HEK293 (cell line): ENCODE results near the gene UBTD1.

Source experiments
- CTCF ChIA-PET: fragments of 350-600 bp; formaldehyde crosslinking; extraction: SDS; loops from one replicate; lab custom pipeline; 2021; ENCODE audit warnings: antibody characterized with exemption; lab: Yijun Ruan, JAX
- POLR2A ChIA-PET: fragments of 300-600 bp; formaldehyde crosslinking; extraction: SDS; loops from one replicate; lab custom pipeline; 2020; ENCODE audit warnings: antibody characterized with exemption, inconsistent platforms; lab: Yijun Ruan, JAX
- H3K27ac ChIP-seq: fragments of 200-500 bp; sonication (Bioruptor generic); 2 replicates; pipeline ENCODE4 v1.5.1; 2014; ENCODE audit warnings: low read depth, low read length, control low read depth, inconsistent platforms; ENCODE audit errors: extremely low read depth
- H3K36me3 ChIP-seq, 2 experiments: fragments of 200-500 bp in 1 of 2; sonication (Bioruptor generic) in 1 of 2; 1 replicate in 1 of 2; 2 replicates in 1 of 2; pipeline ENCODE4 v1.5.1; 2014 to 2017; ENCODE audit warnings: inconsistent platforms in 2 of 2, low read length in 2 of 2; ENCODE audit not compliant: control insufficient read depth in 2 of 2, insufficient read depth in 1 of 2
- H3K4me1 ChIP-seq: fragments of 200-500 bp; sonication (Bioruptor generic); 2 replicates; pipeline ENCODE4 v1.5.1; 2014; ENCODE audit warnings: mild to moderate bottlenecking, low read length, inconsistent platforms; ENCODE audit not compliant: control insufficient read depth, insufficient read depth
- H3K4me3 ChIP-seq: 2 replicates; pipeline ENCODE4 v1.5.1; 2011; ENCODE audit warnings: low read depth, mild to moderate bottlenecking, control low read depth, low read length, moderate library complexity
- H3K9me3 ChIP-seq: fragments of 200-500 bp; sonication (Bioruptor generic); 2 replicates; pipeline ENCODE4 v1.5.1; 2014; ENCODE audit warnings: low read depth, low read length, inconsistent platforms; ENCODE audit not compliant: control insufficient read depth, insufficient read depth
- KLF8 ChIP-seq: fragments of 450-650 bp; formaldehyde crosslinking; IDR thresholded peaks from 2 replicates; pipeline ENCODE4 v1.5.1; 2016; ENCODE audit warnings: missing biosample characterization, missing genetic modification characterization
- PRDM1 ChIP-seq: fragments of 450-650 bp; formaldehyde crosslinking; IDR thresholded peaks from 2 replicates; pipeline ENCODE4; 2016; ENCODE audit warnings: missing biosample characterization, missing genetic modification characterization
- ZBTB17 ChIP-seq: fragments of 450-650 bp; formaldehyde crosslinking; IDR thresholded peaks from 2 replicates; pipeline ENCODE4 v1.5.1; 2016; ENCODE audit warnings: missing biosample characterization, missing genetic modification characterization
- ZBTB21 ChIP-seq: fragments of 450-650 bp; formaldehyde crosslinking; IDR thresholded peaks from 2 replicates; pipeline ENCODE4 v1.5.1; 2017; ENCODE audit warnings: missing biosample characterization, missing genetic modification characterization
- ZBTB26 ChIP-seq: fragments of 450-650 bp; formaldehyde crosslinking; optimal IDR thresholded peaks from 2 replicates; pipeline ENCODE3; 2016; ENCODE audit warnings: missing biosample characterization, mild to moderate bottlenecking, missing genetic modification characterization
- ZBTB8A ChIP-seq: fragments of 450-650 bp; formaldehyde crosslinking; IDR thresholded peaks from 2 replicates; pipeline ENCODE4 v1.5.1; 2016; ENCODE audit warnings: missing biosample characterization, missing genetic modification characterization
- ZFP41 ChIP-seq: fragments of 450-650 bp; formaldehyde crosslinking; IDR thresholded peaks from 2 replicates; pipeline ENCODE4 v1.5.1; 2016; ENCODE audit warnings: missing biosample characterization, missing genetic modification characterization, borderline replicate concordance
- ZNF114 ChIP-seq: fragments of 450-650 bp; formaldehyde crosslinking; IDR thresholded peaks from 2 replicates; pipeline ENCODE4 v1.5.0; 2017; ENCODE audit warnings: missing biosample characterization, missing genetic modification characterization
- ZNF157 ChIP-seq: fragments of 450-650 bp; formaldehyde crosslinking; IDR thresholded peaks from 2 replicates; pipeline ENCODE4 v1.5.1; 2016; ENCODE audit warnings: missing biosample characterization, missing genetic modification characterization
- ZNF223 ChIP-seq: fragments of 450-650 bp; formaldehyde crosslinking; IDR thresholded peaks from 2 replicates; pipeline ENCODE4 v1.5.1; 2016; ENCODE audit warnings: missing biosample characterization, missing genetic modification characterization
- ZNF292 ChIP-seq: fragments of 450-650 bp; formaldehyde crosslinking; IDR thresholded peaks from 2 replicates; pipeline ENCODE4 v1.5.1; 2016; ENCODE audit warnings: low read depth, missing biosample characterization, missing genetic modification characterization, borderline replicate concordance
- ZNF391 ChIP-seq: fragments of 450-650 bp; formaldehyde crosslinking; IDR thresholded peaks from 2 replicates; pipeline ENCODE4 v1.5.1; 2016; ENCODE audit warnings: low read depth, missing biosample characterization, missing genetic modification characterization, borderline replicate concordance
- ZNF394 ChIP-seq: fragments of 450-650 bp; formaldehyde crosslinking; IDR thresholded peaks from 2 replicates; pipeline ENCODE4 v1.5.1; 2016; ENCODE audit warnings: missing biosample characterization, missing genetic modification characterization, mild to moderate bottlenecking, moderate library complexity, borderline replicate concordance
- ZNF416 ChIP-seq: fragments of 450-650 bp; formaldehyde crosslinking; IDR thresholded peaks from 2 replicates; pipeline ENCODE4 v1.5.1; 2016; ENCODE audit warnings: missing biosample characterization, missing genetic modification characterization
- ZNF473 ChIP-seq: fragments of 450-650 bp; formaldehyde crosslinking; IDR thresholded peaks from 2 replicates; pipeline ENCODE4 v1.5.1; 2017; ENCODE audit warnings: missing biosample characterization, missing genetic modification characterization
- ZNF664 ChIP-seq: fragments of 450-650 bp; formaldehyde crosslinking; IDR thresholded peaks from 2 replicates; pipeline ENCODE4 v1.5.1; 2016; ENCODE audit warnings: missing biosample characterization, missing genetic modification characterization

The UBTD1 gene

GRCh38 chr10:97600616-97601015 is 101.9 kb downstream of the UBTD1 start:
- Histone ChIP-seq H3K27ac (no peak overlapping the region), H3K4me1 (no peaks in the 10 kb centered on the region), H3K9me3 (no peaks in the 10 kb centered on the region), H3K4me3 (no peak overlapping the region), H3K36me3 (no peaks in the 10 kb centered on the region)
- ChIA-PET POLR2A (no interaction called here), CTCF (interaction anchor here (1.1 to 1.3 kb wide), 2 partner anchors 12 to 49 kb away, joined by 4 read pairs; no protein-coding TSS in a partner anchor)
- TF ChIP-seq ZBTB17 (tag by site-specific recombination) (peak; percentile 34; the same call in 1 of the 2 replicates), ZFP41 (tag by site-specific recombination) (no peak)

- Histone ChIP-seq H3K27ac (no peak overlapping the region), H3K36me3 (no peaks in the 10 kb centered on the region), H3K9me3 (no peaks in the 10 kb centered on the region), H3K4me3 (no peak overlapping the region), H3K4me1 (no peaks in the 10 kb centered on the region)
- POLR2A ChIA-PET, result no interaction called here
- CTCF ChIA-PET, result interaction anchor here (2.1 kb wide), 1 partner anchor 10 kb away, joined by 6 read pairs; no protein-coding TSS in a partner anchor
- no peak for TF ChIP-seq ZNF157
- TF ChIP-seq ZNF114 (tag by site-specific recombination), result no peak
- no peak for TF ChIP-seq KLF8 (tag by site-specific recombination)
- no peak for TF ChIP-seq ZBTB8A (tag by site-specific recombination)
- TF ChIP-seq ZNF664 (tag by site-specific recombination), result no peak
- TF ChIP-seq PRDM1 (tag by site-specific recombination), result no peak
- TF ChIP-seq ZBTB21 (tag by site-specific recombination), result no peak
- TF ChIP-seq ZNF223 (tag by site-specific recombination), result no peak
- TF ChIP-seq ZNF473, result no peak
Measured at GRCh38 chr10:97601268-97602215, 102.8 kb downstream of the UBTD1 start.

- TF ChIP-seq ZNF394 (tag by site-specific recombination), result no peak
- TF ChIP-seq ZNF416 (tag by site-specific recombination), result no peak
- TF ChIP-seq ZNF664 (tag by site-specific recombination), result no peak
- no peak for TF ChIP-seq ZBTB26 (tag by site-specific recombination)
- TF ChIP-seq ZNF391, result no peak
- no peak for TF ChIP-seq ZNF292 (tag by site-specific recombination)
- no peaks in the 10 kb centered on the region for H3K9me3 ChIP-seq
- H3K36me3 ChIP-seq, result no peaks in the 10 kb centered on the region
- H3K27ac ChIP-seq, result no peak overlapping the region
- POLR2A ChIA-PET, result no interaction called here
- CTCF ChIA-PET, result interaction anchor here (0.5 to 6.5 kb wide), 3 partner anchors 19 to 35 kb away, joined by 3 to 33 read pairs (median 4); partner anchors contain the start of gene ANKRD2
- H3K4me1 ChIP-seq, result no peaks in the 10 kb centered on the region
- H3K4me3 ChIP-seq, result no peak overlapping the region
Measured at GRCh38 chr10:97607095-97607636, 108.4 kb downstream of the UBTD1 start.
